ENCODE results near the gene HYAL2.
"Not testable (repeated sequence)": the region's sequence is repeated elsewhere in the genome, so short reads cannot be mapped to it uniquely, and the experiment has no call there.

HYAL2 gene

GRCh38 chr3:50272911-50273688 is 49.4 kb downstream of the HYAL2 start:
- peak; percentile 98 for TF ChIP-seq CTCF (conservative IDR thresholded peaks at IDR 0.05)
- H3K27ac ChIP-seq = peak overlapping the region; percentile 13; the same call in 1 of the 2 replicates

GRCh38 chr3:50272538-50272910 is 50.0 kb downstream of the HYAL2 start:
- H3K27ac ChIP-seq = not testable (repeated sequence)

GRCh38 chr3:50271314-50271936 is 51.1 kb downstream of the HYAL2 start:
- no peak overlapping the region for H3K27ac ChIP-seq
- no peak for TF ChIP-seq CTCF (conservative IDR thresholded peaks at IDR 0.05)

- TF ChIP-seq CTCF (conservative IDR thresholded peaks at IDR 0.05) = no peak
- no peak overlapping the region for H3K27ac ChIP-seq
These were observed 51.9 kb downstream of the HYAL2 start for GRCh38 chr3:50270422-50271224.

- no peak overlapping the region for H3K27ac ChIP-seq
These were observed 52.5 kb downstream of the HYAL2 start for GRCh38 chr3:50269977-50270413.

GRCh38 chr3:50269460-50269859 is 53.1 kb downstream of the HYAL2 start:
- TF ChIP-seq CTCF (conservative IDR thresholded peaks at IDR 0.05) = no peak
- no peak overlapping the region for H3K27ac ChIP-seq

More at GRCh38 chr3:50269977-50270413, 52.5 kb downstream of the HYAL2 start:
- no peak for TF ChIP-seq CTCF (conservative IDR thresholded peaks at IDR 0.05)

GRCh38 chr3:50268703-50269451 is 53.7 kb downstream of the HYAL2 start, which contains the start of gene SEMA3B:
Gene SEMA3B (plus strand): TSS chr3:50269147. CDS start chr3:50269241, 94 bp downstream.
- TF ChIP-seq CTCF (conservative IDR thresholded peaks at IDR 0.05) = no peak
- H3K27ac ChIP-seq = no peak within 1 kb of the TSS
